Common myeloid progenitor, CD34-positive (primary cell): ENCODE results near the gene HIP1.
"Not testable (repeated sequence)": the region's sequence is repeated elsewhere in the genome, so short reads cannot be mapped to it uniquely, and the experiment has no call there.

Experiments used
- CTCF ChIA-PET: fragments of 350-600 bp; sonication (Branson Sonifier 250); formaldehyde crosslinking; loops from one replicate; lab custom pipeline; 2021; ENCODE audit warnings: antibody characterized with exemption; lab: Charles Lee
- POLR2A ChIA-PET: fragments of 350-600 bp; sonication (Branson Sonifier 250); formaldehyde crosslinking; loops from one replicate; lab custom pipeline; 2021; ENCODE audit warnings: antibody characterized with exemption; lab: Charles Lee
- DNase-seq, 3 donors: peaks; one replicate each; pipeline versions ENCODE4 v3.0.0 to v3.0.0-alpha.2; 2013
- H3K27ac ChIP-seq, 2 experiments: 1 replicate in 1 of 2; 2 replicates in 1 of 2; pipeline ENCODE4 v1.7.0; 2013; ENCODE audit warnings: inconsistent platforms in 2 of 2, low read length in 2 of 2, mild to moderate bottlenecking in 2 of 2, low read depth in 1 of 2, moderate library complexity in 1 of 2; ENCODE audit not compliant: severe bottlenecking in 2 of 2, insufficient read depth in 1 of 2, poor library complexity in 1 of 2
- H3K27me3 ChIP-seq, 5 experiments: replicated peaks in 2 of 5; 1 replicate in 3 of 5; 2 replicates in 2 of 5; pipeline versions ENCODE4 v1.6.1 to v1.7.0; 2013; ENCODE audit warnings: low read length in 4 of 5, mild to moderate bottlenecking in 2 of 5, moderate library complexity in 2 of 5, inconsistent platforms in 1 of 5; ENCODE audit not compliant: insufficient read depth in 5 of 5, control insufficient read depth in 4 of 5
- H3K36me3 ChIP-seq, 4 experiments: 1 replicate in 2 of 4; 2 replicates in 2 of 4; pipeline versions ENCODE4 v1.6.1 to v1.7.0; 2013; ENCODE audit warnings: low read length in 3 of 4, control low read depth in 1 of 4, mild to moderate bottlenecking in 1 of 4; ENCODE audit not compliant: control insufficient read depth in 4 of 4, insufficient read depth in 4 of 4
- H3K4me1 ChIP-seq, 4 experiments: 1 replicate in 3 of 4; 2 replicates in 1 of 4; pipeline versions ENCODE4 v1.6.1 to v1.7.1; 2013; ENCODE audit warnings: low read length in 3 of 4, mild to moderate bottlenecking in 3 of 4, control low read depth in 1 of 4, inconsistent platforms in 1 of 4, moderate library complexity in 1 of 4; ENCODE audit not compliant: control insufficient read depth in 4 of 4, insufficient read depth in 4 of 4; ENCODE audit errors: control extremely low read depth in 1 of 4
- H3K4me3 ChIP-seq, 7 experiments: 1 replicate in 4 of 7; 2 replicates in 3 of 7; pipeline versions ENCODE4 v1.5.1 to v1.7.0; 2013; ENCODE audit warnings: mild to moderate bottlenecking in 7 of 7, low read length in 6 of 7, moderate library complexity in 6 of 7, inconsistent platforms in 2 of 7, low read depth in 2 of 7, control low read depth in 1 of 7; ENCODE audit not compliant: insufficient read depth in 4 of 7, control insufficient read depth in 1 of 7; ENCODE audit errors: extremely low read depth in 1 of 7
- H3K9me3 ChIP-seq, 5 experiments: 1 replicate in 4 of 5; 2 replicates in 1 of 5; pipeline versions ENCODE4 v1.6.1 to v1.7.1; 2013; ENCODE audit warnings: low read length in 4 of 5, mild to moderate bottlenecking in 2 of 5, inconsistent platforms in 1 of 5, low read depth in 1 of 5, moderate library complexity in 1 of 5; ENCODE audit not compliant: control insufficient read depth in 4 of 5, insufficient read depth in 2 of 5; ENCODE audit errors: control extremely low read depth in 1 of 5
- WGBS: methylation state at CpG from one replicate; pipeline ENCODE4 v1.1.5; 2013; ENCODE audit not compliant: insufficient coverage; 5-methylcytosine and 5-hydroxymethylcytosine counted together

The HIP1 gene

GRCh38 chr7:75721922-75722321, 16.8 kb downstream of the HIP1 start:
- H3K27me3 ChIP-seq, H3K27ac ChIP-seq, H3K4me1 ChIP-seq, POLR2A ChIA-PET, H3K36me3 ChIP-seq, DNase-seq, H3K4me3 ChIP-seq, H3K9me3 ChIP-seq: not testable (repeated sequence)
- CTCF ChIA-PET = interaction anchor here (0.7 kb wide), 1 partner anchor 71 kb away, joined by 3 read pairs; no protein-coding TSS in a partner anchor
- WGBS = 98% methylated on average over 6 of the region's 9 CpGs

- POLR2A ChIA-PET = interaction anchor here (0.5 kb wide), 1 partner anchor 48 kb away, joined by 3 read pairs; no protein-coding TSS in a partner anchor
- 100% methylated on average over 2 of the region's 2 CpGs for WGBS
- CTCF ChIA-PET = interaction anchor here (0.7 kb wide), 1 partner anchor 70 kb away, joined by 3 read pairs; no protein-coding TSS in a partner anchor
- DNase-seq = no peak
- Histone ChIP-seq H3K27ac (no peak overlapping the region), H3K4me1 (peaks cover 0 to 10% (median 0%) of the 10 kb centered on the region in 4 experiments), H3K36me3 (peaks cover 0 to 2% (median 0%) of the 10 kb centered on the region in 4 experiments), H3K4me3 (no peak overlapping the region), H3K27me3 (no peaks in the 10 kb centered on the region), H3K9me3 (no peaks in the 10 kb centered on the region)
Measured at GRCh38 chr7:75721426-75721825, 17.3 kb downstream of the HIP1 start.

GRCh38 chr7:75719626-75720025, 19.1 kb downstream of the HIP1 start:
- H3K27ac ChIP-seq = no peak overlapping the region
- no peak overlapping the region for H3K4me3 ChIP-seq
- no peak for DNase-seq
- H3K36me3 ChIP-seq = peaks cover 0 to 2% (median 0%) of the 10 kb centered on the region in 4 experiments
- no peaks in the 10 kb centered on the region for H3K4me1 ChIP-seq
- no peaks in the 10 kb centered on the region for H3K9me3 ChIP-seq
- no peaks in the 10 kb centered on the region for H3K27me3 ChIP-seq
- 100% methylated on average over 4 of the region's 5 CpGs for WGBS
- ChIA-PET POLR2A (no interaction called here), CTCF (no interaction called here)

- ChIA-PET CTCF (no interaction called here), POLR2A (no interaction called here)
Measured at GRCh38 chr7:75718390-75719031, 20.2 kb downstream of the HIP1 start.

GRCh38 chr7:75717746-75718145, 21.0 kb downstream of the HIP1 start:
- H3K27ac ChIP-seq, DNase-seq, H3K27me3 ChIP-seq, H3K36me3 ChIP-seq, H3K9me3 ChIP-seq, H3K4me1 ChIP-seq, CTCF ChIA-PET, POLR2A ChIA-PET, H3K4me3 ChIP-seq: not testable (repeated sequence)
- no CpG with 5 or more reads among the region's 3 CpGs for WGBS

More at GRCh38 chr7:75718390-75719031, 20.2 kb downstream of the HIP1 start:
- H3K27me3 ChIP-seq = no peaks in the 10 kb centered on the region
- H3K4me1 ChIP-seq = peaks cover 0 to 1% (median under 1%) of the 10 kb centered on the region in 4 experiments
- H3K4me3 ChIP-seq = no peak overlapping the region
- H3K9me3 ChIP-seq = no peaks in the 10 kb centered on the region
- 95% methylated on average over 8 of the region's 10 CpGs for WGBS
- H3K36me3 ChIP-seq = peaks cover 0 to 2% (median 0%) of the 10 kb centered on the region in 4 experiments
- H3K27ac ChIP-seq = no peak overlapping the region
- no peak for DNase-seq

- no peak overlapping the region for H3K4me3 ChIP-seq
- no peaks in the 10 kb centered on the region for H3K27me3 ChIP-seq
- POLR2A ChIA-PET = no interaction called here
- 100% methylated on average over 3 of the region's 9 CpGs for WGBS
- H3K4me1 ChIP-seq = peaks cover 7 to 15% (median 15%) of the 10 kb centered on the region in 4 experiments
- CTCF ChIA-PET = interaction anchor here (0.7 kb wide), 1 partner anchor 75 kb away, joined by 3 read pairs; no protein-coding TSS in a partner anchor
- DNase-seq = no peak
- H3K9me3 ChIP-seq = no peaks in the 10 kb centered on the region
- no peak overlapping the region for H3K27ac ChIP-seq
- H3K36me3 ChIP-seq = peaks cover 0 to 2% (median 0%) of the 10 kb centered on the region in 4 experiments
Measured at GRCh38 chr7:75716992-75717626, 21.6 kb downstream of the HIP1 start.

- no peak overlapping the region for H3K27ac ChIP-seq
- ChIA-PET POLR2A (no interaction called here), CTCF (no interaction called here)
- DNase-seq = no peak
- peaks cover 0 to 2% (median 0%) of the 10 kb centered on the region in 4 experiments for H3K36me3 ChIP-seq
- peaks cover 15 to 27% (median 24%) of the 10 kb centered on the region in 4 experiments for H3K4me1 ChIP-seq
- no peaks in the 10 kb centered on the region for H3K27me3 ChIP-seq
- WGBS = 97% methylated on average over 5 of the region's 7 CpGs
- no peak overlapping the region for H3K4me3 ChIP-seq
- H3K9me3 ChIP-seq = no peaks in the 10 kb centered on the region
Measured at GRCh38 chr7:75715864-75716263, 22.9 kb downstream of the HIP1 start.
